ENCODE measurements around the gene OR6V1.

The OR6V1 gene

GRCh38 chr7:143052041-143052440 lies at the start of gene OR6V1:
Gene OR6V1, plus strand, starts transcription at chr7:143052341. Its CDS starts 0 bp downstream, at chr7:143052341.
- Mint-ChIP-seq H3K27me3 (no peaks in the 10 kb centered on the region), H3K4me3 (no peak within 1 kb of the TSS), H3K27ac (no peak within 1 kb of the TSS), H3K9me3 (ENCODE audit: low read depth) (no peaks in the 10 kb centered on the region), H3K36me3 (no peaks in the 10 kb centered on the region), H3K4me1 (ENCODE audit: low read depth) (no peaks in the 10 kb centered on the region)

- no peaks in the 10 kb centered on the region for H3K9me3 Mint-ChIP-seq (ENCODE audit: low read depth)
- peaks cover 2% of the 10 kb centered on the region for H3K27me3 Mint-ChIP-seq
- peak overlapping the region; percentile 85 for H3K4me3 Mint-ChIP-seq
- H3K27ac Mint-ChIP-seq = no peak overlapping the region
- peaks cover 7% of the 10 kb centered on the region for H3K4me1 Mint-ChIP-seq (ENCODE audit: low read depth)
- no peaks in the 10 kb centered on the region for H3K36me3 Mint-ChIP-seq
These were observed 49.2 kb upstream of the OR6V1 start for GRCh38 chr7:143002898-143003297.

GRCh38 chr7:143003393-143004051 lies 48.6 kb upstream of the OR6V1 start:
- peaks cover 3% of the 10 kb centered on the region for H3K27me3 Mint-ChIP-seq
- no peaks in the 10 kb centered on the region for H3K36me3 Mint-ChIP-seq
- H3K27ac Mint-ChIP-seq = peak overlapping the region; percentile 31
- H3K4me3 Mint-ChIP-seq = peak overlapping the region; percentile 85
- no peaks in the 10 kb centered on the region for H3K9me3 Mint-ChIP-seq (ENCODE audit: low read depth)
- peaks cover 7% of the 10 kb centered on the region for H3K4me1 Mint-ChIP-seq (ENCODE audit: low read depth)

GRCh38 chr7:143005632-143006260 lies 46.4 kb upstream of the OR6V1 start:
- Mint-ChIP-seq H3K4me1 (ENCODE audit: low read depth) (peaks cover 7% of the 10 kb centered on the region), H3K27me3 (peaks cover 3% of the 10 kb centered on the region), H3K36me3 (no peaks in the 10 kb centered on the region), H3K9me3 (ENCODE audit: low read depth) (no peaks in the 10 kb centered on the region), H3K27ac (no peak overlapping the region), H3K4me3 (no peak overlapping the region)

- H3K27ac Mint-ChIP-seq = no peak overlapping the region
- no peaks in the 10 kb centered on the region for H3K36me3 Mint-ChIP-seq
- H3K27me3 Mint-ChIP-seq = peaks cover 3% of the 10 kb centered on the region
- H3K9me3 Mint-ChIP-seq (ENCODE audit: low read depth) = no peaks in the 10 kb centered on the region
- no peak overlapping the region for H3K4me3 Mint-ChIP-seq
- peaks cover 3% of the 10 kb centered on the region for H3K4me1 Mint-ChIP-seq (ENCODE audit: low read depth)
These were observed 43.9 kb upstream of the OR6V1 start for GRCh38 chr7:143008007-143008901.

- no peaks in the 10 kb centered on the region for H3K4me1 Mint-ChIP-seq (ENCODE audit: low read depth)
- H3K9me3 Mint-ChIP-seq (ENCODE audit: low read depth) = no peaks in the 10 kb centered on the region
- no peak overlapping the region for H3K4me3 Mint-ChIP-seq
- no peak overlapping the region for H3K27ac Mint-ChIP-seq
- no peaks in the 10 kb centered on the region for H3K36me3 Mint-ChIP-seq
- peaks cover 12% of the 10 kb centered on the region for H3K27me3 Mint-ChIP-seq
These were observed 40.1 kb upstream of the OR6V1 start for GRCh38 chr7:143012001-143012400.

GRCh38 chr7:143012409-143012808 lies 39.7 kb upstream of the OR6V1 start:
- Mint-ChIP-seq H3K4me3 (no peak overlapping the region), H3K27ac (no peak overlapping the region), H3K36me3 (no peaks in the 10 kb centered on the region)

GRCh38 chr7:143013473-143013872 lies 38.7 kb upstream of the OR6V1 start:
- Mint-ChIP-seq H3K27me3 (peaks cover 10% of the 10 kb centered on the region), H3K9me3 (ENCODE audit: low read depth) (no peaks in the 10 kb centered on the region), H3K4me1 (ENCODE audit: low read depth) (no peaks in the 10 kb centered on the region), H3K27ac (no peak overlapping the region), H3K36me3 (no peaks in the 10 kb centered on the region), H3K4me3 (no peak overlapping the region)

More at GRCh38 chr7:143012409-143012808, 39.7 kb upstream of the OR6V1 start:
- Mint-ChIP-seq H3K9me3 (ENCODE audit: low read depth) (no peaks in the 10 kb centered on the region), H3K27me3 (peaks cover 12% of the 10 kb centered on the region), H3K4me1 (ENCODE audit: low read depth) (no peaks in the 10 kb centered on the region)

- H3K36me3 Mint-ChIP-seq = no peaks in the 10 kb centered on the region
- peaks cover 10% of the 10 kb centered on the region for H3K27me3 Mint-ChIP-seq
- no peak overlapping the region for H3K27ac Mint-ChIP-seq
- no peaks in the 10 kb centered on the region for H3K4me1 Mint-ChIP-seq (ENCODE audit: low read depth)
- no peak overlapping the region for H3K4me3 Mint-ChIP-seq
- H3K9me3 Mint-ChIP-seq (ENCODE audit: low read depth) = no peaks in the 10 kb centered on the region
These were observed 38.2 kb upstream of the OR6V1 start for GRCh38 chr7:143013893-143014292.

- H3K9me3 Mint-ChIP-seq (ENCODE audit: low read depth) = no peaks in the 10 kb centered on the region
- H3K4me1 Mint-ChIP-seq (ENCODE audit: low read depth) = no peaks in the 10 kb centered on the region
- H3K27me3 Mint-ChIP-seq = peaks cover 10% of the 10 kb centered on the region
- H3K36me3 Mint-ChIP-seq = peaks cover 3% of the 10 kb centered on the region
- H3K27ac Mint-ChIP-seq = no peak overlapping the region
- H3K4me3 Mint-ChIP-seq = no peak overlapping the region
These were observed 37.1 kb upstream of the OR6V1 start for GRCh38 chr7:143015084-143015483.

- Mint-ChIP-seq H3K9me3 (ENCODE audit: low read depth) (no peaks in the 10 kb centered on the region), H3K4me3 (no peak overlapping the region), H3K27ac (no peak overlapping the region), H3K36me3 (peaks cover 3% of the 10 kb centered on the region), H3K4me1 (ENCODE audit: low read depth) (no peaks in the 10 kb centered on the region), H3K27me3 (peaks cover 10% of the 10 kb centered on the region)
These were observed 36.1 kb upstream of the OR6V1 start for GRCh38 chr7:143015926-143016490.

GRCh38 chr7:143016996-143017395 lies 35.1 kb upstream of the OR6V1 start:
- no peak overlapping the region for H3K4me3 Mint-ChIP-seq
- no peaks in the 10 kb centered on the region for H3K9me3 Mint-ChIP-seq (ENCODE audit: low read depth)
- H3K36me3 Mint-ChIP-seq = peaks cover 3% of the 10 kb centered on the region
- H3K4me1 Mint-ChIP-seq (ENCODE audit: low read depth) = no peaks in the 10 kb centered on the region
- H3K27me3 Mint-ChIP-seq = peaks cover 10% of the 10 kb centered on the region
- H3K27ac Mint-ChIP-seq = no peak overlapping the region

- Mint-ChIP-seq H3K36me3 (peaks cover 3% of the 10 kb centered on the region), H3K27ac (no peak overlapping the region), H3K4me1 (ENCODE audit: low read depth) (no peaks in the 10 kb centered on the region), H3K27me3 (peaks cover 5% of the 10 kb centered on the region), H3K9me3 (ENCODE audit: low read depth) (no peaks in the 10 kb centered on the region), H3K4me3 (no peak overlapping the region)
These were observed 33.2 kb upstream of the OR6V1 start for GRCh38 chr7:143018931-143019330.

- Mint-ChIP-seq H3K27ac (no peak overlapping the region), H3K36me3 (peaks cover 3% of the 10 kb centered on the region), H3K4me3 (no peak overlapping the region), H3K9me3 (ENCODE audit: low read depth) (no peaks in the 10 kb centered on the region), H3K27me3 (peaks cover 12% of the 10 kb centered on the region), H3K4me1 (ENCODE audit: low read depth) (no peaks in the 10 kb centered on the region)
These were observed 29.1 kb upstream of the OR6V1 start for GRCh38 chr7:143023047-143023446.

GRCh38 chr7:143025371-143025770 lies 26.8 kb upstream of the OR6V1 start:
- Mint-ChIP-seq H3K9me3 (ENCODE audit: low read depth) (no peaks in the 10 kb centered on the region), H3K27ac (no peak overlapping the region), H3K4me3 (no peak overlapping the region), H3K27me3 (peaks cover 13% of the 10 kb centered on the region), H3K4me1 (ENCODE audit: low read depth) (no peaks in the 10 kb centered on the region), H3K36me3 (no peaks in the 10 kb centered on the region)

Measured in activated naive CD8-positive, alpha-beta T cell (primary cell).